K562 (cell line): ENCODE results near the gene PDE4A. TPM values are rescaled to one million over a fixed set of nuclear protein-coding genes. Genes with fewer than 3 reads are reported as not detected.
A peak's percentile ranks its signal among the peaks of the same experiment; 100 is the strongest.

Experiments used
- ATAC-seq: fragments of 200-7000 bp; cut with Tn5 transposase; 3 replicates; pipeline ENCODE4 v1.9.1; 2020; ENCODE audit warnings: moderate library complexity
- BruUV-seq: library from RNA; stranded (reverse); fragments of 400-500 nt; replicated peaks from 2 replicates; lab custom pipeline; 2021; lab: Mats Ljungman, UMichigan
- CTCF ChIA-PET: fragments of 300-600 bp; formaldehyde crosslinking; extraction: SDS; loops from one replicate; lab custom pipeline; 2021; ENCODE audit warnings: low intra/inter-chr PET ratio; lab: Yijun Ruan, JAX
- POLR2A ChIA-PET: fragments of 300-600, 350-650 bp; sonication (Branson Sonifier 250); formaldehyde crosslinking; extraction: SDS; loops from one replicate; lab custom pipeline; 2021; ENCODE audit warnings: antibody characterized with exemption, inconsistent platforms; lab: Yijun Ruan, JAX
- DNase-seq, 4 experiments: peaks; one replicate each; pipeline versions ENCODE4 v3.0.0 to v3.0.0-alpha.2; 2011 to 2018; ENCODE audit warnings: low spot score in 3 of 4, mixed read lengths in 3 of 4; ENCODE audit errors: extremely low read depth in 1 of 4
- FAIRE-seq: peaks from 2 replicates; lab custom pipeline; 2011; peaks lifted over from hg19 to GRCh38; lab: Jason Lieb, UNC
- H2AFZ ChIP-seq: 2 replicates; pipeline ENCODE4 v1.6.0; 2011; ENCODE audit warnings: low read depth, low read length, control low read depth, inconsistent platforms
- H3K27ac ChIP-seq: fragments of 200-600 bp; 3 replicates; pipeline ENCODE4 v1.8.0; 2011; ENCODE audit warnings: low read depth, mild to moderate bottlenecking, control low read depth, inconsistent platforms, low read length, moderate library complexity, mixed read lengths; ENCODE audit errors: extremely low read depth
- H3K27me3 ChIP-seq, 2 experiments: fragments of 300-600 bp in 1 of 2; 2 replicates in 1 of 2; 3 replicates in 1 of 2; pipeline versions ENCODE4 v1.6.0 to v1.8.0; 2011; ENCODE audit warnings: inconsistent platforms in 2 of 2, low read length in 2 of 2, mild to moderate bottlenecking in 1 of 2, mixed read lengths in 1 of 2, moderate library complexity in 1 of 2; ENCODE audit not compliant: control insufficient read depth in 2 of 2, insufficient read depth in 2 of 2
- H3K36me3 ChIP-seq: fragments of 300-600 bp; 3 replicates; pipeline ENCODE4 v1.8.0; 2011; ENCODE audit warnings: mild to moderate bottlenecking, low read length, inconsistent platforms; ENCODE audit not compliant: control insufficient read depth, insufficient read depth
- H3K4me1 ChIP-seq, 2 experiments: fragments of 200-600 bp in 1 of 2; replicated peaks in 1 of 2; 2 replicates in 1 of 2; 3 replicates in 1 of 2; pipeline versions ENCODE4 v1.5.1 to v1.8.0; 2011; ENCODE audit warnings: inconsistent platforms in 2 of 2, low read length in 2 of 2, mild to moderate bottlenecking in 1 of 2, mixed read lengths in 1 of 2, moderate library complexity in 1 of 2; ENCODE audit not compliant: control insufficient read depth in 2 of 2, insufficient read depth in 2 of 2
- H3K4me2 ChIP-seq: 2 replicates; pipeline ENCODE4 v1.6.1; 2011; ENCODE audit warnings: low read length, control low read depth, inconsistent platforms, mixed read lengths; ENCODE audit not compliant: insufficient read depth
- H3K4me3 ChIP-seq: fragments of 200-600 bp; sonication (generic), shearing (Covaris generic); 2 replicates; pipeline ENCODE4 v1.5.1; 2016; ENCODE audit warnings: control low read depth, inconsistent platforms
- H3K79me2 ChIP-seq: fragments of 200-600 bp; 3 replicates; pipeline ENCODE4 v1.8.0; 2011; ENCODE audit warnings: low read length, inconsistent platforms; ENCODE audit not compliant: control insufficient read depth, insufficient read depth
- H3K9ac ChIP-seq, 2 experiments: 2 replicates each; pipeline versions ENCODE4 v1.6.0 to v1.6.1; 2011; ENCODE audit warnings: low read depth in 2 of 2, low read length in 2 of 2, control low read depth in 1 of 2, inconsistent platforms in 1 of 2, mild to moderate bottlenecking in 1 of 2, mixed read lengths in 1 of 2; ENCODE audit not compliant: insufficient read depth in 1 of 2
- H3K9me1 ChIP-seq: one replicate; pipeline ENCODE4 v1.6.0; 2011; ENCODE audit warnings: inconsistent platforms, mild to moderate bottlenecking, low read length, moderate library complexity; ENCODE audit not compliant: control insufficient read depth, insufficient read depth
- H3K9me3 ChIP-seq: replicated peaks from 2 replicates; pipeline ENCODE4 v1.5.1; 2011; ENCODE audit warnings: low read depth, low read length, inconsistent platforms; ENCODE audit not compliant: control insufficient read depth, insufficient read depth
- H4K20me1 ChIP-seq: replicated peaks from 2 replicates; pipeline ENCODE4 v1.6.1; 2011; ENCODE audit warnings: low read length, inconsistent platforms, mixed read lengths; ENCODE audit not compliant: control insufficient read depth, insufficient read depth
- ELK3 ChIP-seq: fragments of 450-650 bp; formaldehyde crosslinking; IDR thresholded peaks from 2 replicates; pipeline ENCODE4 v1.4.0; 2020; ENCODE audit warnings: mild to moderate bottlenecking
- NBN ChIP-seq: fragments of 450-650 bp; IDR thresholded peaks from 2 replicates; pipeline ENCODE4 v1.6.1; 2016; ENCODE audit warnings: low read depth, mild to moderate bottlenecking
- NCOA6 ChIP-seq: fragments of 450-650 bp; IDR thresholded peaks from 2 replicates; pipeline ENCODE4 v1.6.1; 2017; ENCODE audit warnings: mild to moderate bottlenecking
- WGBS: fragments of 100-300 bp; shearing (Covaris generic); methylation state at CpG from one replicate; pipeline ENCODE4 v1.1.6; 2016; ENCODE audit warnings: low coverage, mixed read lengths; ENCODE audit not compliant: insufficient coverage; ENCODE audit errors: missing lambda C conversion rate; 5-methylcytosine and 5-hydroxymethylcytosine counted together
- in situ Hi-C: fragments of 300-500 bp; cut with MboI; formaldehyde crosslinking; loops from 4 replicates; pipeline ENCODE4 v1.15.0; 2018; ENCODE audit warnings: inconsistent platforms, mixed read lengths
- intact Hi-C: fragments of 100-400 bp; cut with micrococcal nuclease; formaldehyde crosslinking; loops from 2 replicates; pipeline ENCODE4 v1.14.2; 2022
- polyA plus RNA-seq, 8 experiments: library from polyadenylated mRNA; depleted of rRNA in 4 of 8; stranded (reverse) in 5 of 8; unstranded in 3 of 8; fragments of >200 nt; fragmentation: Nextera tagmentation in 2 of 8; fragmentation: Illumina TruSeq in 1 of 8; extraction: Ambion mirVana in 2 of 8; extraction: Trizol in 1 of 8; gene quantifications; 2 replicates each; pipeline versions ENCODE4 v1.2.1 to v1.2.3, GENCODE V29; 2011 to 2014; ENCODE audit warnings: inconsistent platforms in 1 of 8, missing spikeins in 1 of 8
- total RNA-seq, 7 experiments: library from RNA; depleted of rRNA in 6 of 7; stranded (reverse); fragments of >200 nt in 6 of 7; fragmentation: Illumina TruSeq in 2 of 7; extraction: Trizol in 2 of 7; gene quantifications; 2 replicates each; pipeline versions ENCODE4 v1.2.1 to v1.2.3, GENCODE V29; 2011 to 2021; ENCODE audit warnings: low replicate concordance in 1 of 7

The PDE4A gene
- total and polyA plus RNA-seq, 9 of the 15 experiments (the other 6 are each of a cell fraction or from before 2014, with no cell fraction given): 0.66 to 26.9 (median 4.6) TPM

DNA sequence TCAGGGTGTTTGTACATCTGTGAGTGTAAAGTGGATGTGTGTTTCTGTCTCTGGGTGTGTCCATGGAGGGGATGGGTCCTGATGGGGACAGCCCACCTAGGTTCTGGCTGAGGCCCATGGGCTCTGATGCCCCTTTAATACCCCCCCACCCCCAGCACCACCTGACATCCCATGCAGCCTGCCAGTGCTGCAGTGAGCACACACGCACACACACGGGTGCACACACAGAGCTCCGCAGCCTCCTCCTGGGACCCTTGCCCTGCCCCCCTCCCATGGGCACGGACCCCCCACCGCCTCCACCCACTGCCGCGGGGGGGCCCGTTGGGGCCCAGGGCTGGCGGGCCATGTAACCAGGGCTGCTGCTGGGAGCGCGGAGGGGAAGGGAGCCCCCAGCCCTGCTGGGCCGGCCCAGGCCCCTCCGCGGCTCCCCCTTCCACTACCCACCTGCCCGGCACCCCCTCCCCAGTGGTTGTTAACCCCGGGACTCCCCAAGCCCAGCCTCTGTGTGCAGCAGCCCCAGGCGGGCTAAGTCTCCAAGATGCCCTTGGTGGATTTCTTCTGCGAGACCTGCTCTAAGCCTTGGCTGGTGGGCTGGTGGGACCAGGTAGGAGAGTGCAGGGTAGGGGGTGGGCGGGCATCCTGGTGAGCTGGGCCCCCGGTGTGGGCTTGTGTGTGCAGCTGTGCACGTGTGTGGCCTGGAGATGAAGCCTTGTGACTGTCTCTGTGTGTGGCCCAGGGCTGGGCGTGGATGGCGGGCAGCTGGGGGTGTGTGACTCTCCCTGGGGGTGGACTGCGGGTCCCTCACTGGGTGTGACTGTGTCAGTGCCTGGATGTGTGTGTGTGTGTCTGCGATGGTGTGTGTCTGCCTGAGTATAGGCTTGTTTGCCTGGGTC, 32.6 kb downstream of the PDE4A start:
- H3K4me1 ChIP-seq: peaks cover 14 to 36% of the 10 kb centered on the region in 2 experiments
- peaks cover 51% of the 10 kb centered on the region; the same call in 2 of the 3 replicates for H3K36me3 ChIP-seq
- H3K27me3 ChIP-seq: no peaks in the 10 kb centered on the region
- peak in 1 of 4 experiments; percentile 3 for DNase-seq
- FAIRE-seq: no peak
- TF ChIP-seq NBN (no peak), ELK3 (CRISPR knock-in tag) (no peak), NCOA6 (no peak)
- intact Hi-C loops: no loop called here
- ATAC-seq: no peak
- in situ Hi-C loops: no loop called here
- CTCF ChIA-PET: interaction anchor here (0.5 kb wide), 1 partner anchor 34 kb away, joined by 5 read pairs; no protein-coding TSS in a partner anchor
- peaks cover 17% of the 10 kb centered on the region; the same call in 1 of the 2 replicates for H4K20me1 ChIP-seq
- peaks cover 4% of the 10 kb centered on the region for H3K9me1 ChIP-seq
- BruUV-seq: no TSS peak
- H3K4me3 ChIP-seq: no peak overlapping the region
- H3K27ac ChIP-seq: no peak overlapping the region
- H3K9ac ChIP-seq: peak overlapping the region in 1 of 2 experiments; percentile 79; a peak in 2 of 4 replicates
- no peaks in the 10 kb centered on the region for H3K9me3 ChIP-seq
- WGBS: 91% methylated on average over 8 of the region's 25 CpGs
- H3K79me2 ChIP-seq: peaks cover 14% of the 10 kb centered on the region; the same call in 2 of the 3 replicates
- H2AFZ ChIP-seq: no peak overlapping the region
- POLR2A ChIA-PET: no interaction called here
- no peak overlapping the region for H3K4me2 ChIP-seq
